GM12875 (cell line): Measurements from ENCODE around the gene LPCAT3.
A peak's percentile ranks its signal among the peaks of the same experiment; 100 is the strongest.

Experiments used
- H3K4me3 ChIP-seq: one replicate; pipeline ENCODE4 v1.5.1; 2011; ENCODE audit warnings: low read depth, low read length, control low read depth
- CTCF ChIP-seq: IDR thresholded peaks from 2 replicates; pipeline ENCODE4 v1.5.1; 2011; ENCODE audit warnings: low read depth, mild to moderate bottlenecking, control low read depth, inconsistent platforms, low read length, moderate library complexity, borderline replicate concordance; ENCODE audit not compliant: insufficient read depth

LPCAT3 gene, protein sequence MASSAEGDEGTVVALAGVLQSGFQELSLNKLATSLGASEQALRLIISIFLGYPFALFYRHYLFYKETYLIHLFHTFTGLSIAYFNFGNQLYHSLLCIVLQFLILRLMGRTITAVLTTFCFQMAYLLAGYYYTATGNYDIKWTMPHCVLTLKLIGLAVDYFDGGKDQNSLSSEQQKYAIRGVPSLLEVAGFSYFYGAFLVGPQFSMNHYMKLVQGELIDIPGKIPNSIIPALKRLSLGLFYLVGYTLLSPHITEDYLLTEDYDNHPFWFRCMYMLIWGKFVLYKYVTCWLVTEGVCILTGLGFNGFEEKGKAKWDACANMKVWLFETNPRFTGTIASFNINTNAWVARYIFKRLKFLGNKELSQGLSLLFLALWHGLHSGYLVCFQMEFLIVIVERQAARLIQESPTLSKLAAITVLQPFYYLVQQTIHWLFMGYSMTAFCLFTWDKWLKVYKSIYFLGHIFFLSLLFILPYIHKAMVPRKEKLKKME

DNA sequence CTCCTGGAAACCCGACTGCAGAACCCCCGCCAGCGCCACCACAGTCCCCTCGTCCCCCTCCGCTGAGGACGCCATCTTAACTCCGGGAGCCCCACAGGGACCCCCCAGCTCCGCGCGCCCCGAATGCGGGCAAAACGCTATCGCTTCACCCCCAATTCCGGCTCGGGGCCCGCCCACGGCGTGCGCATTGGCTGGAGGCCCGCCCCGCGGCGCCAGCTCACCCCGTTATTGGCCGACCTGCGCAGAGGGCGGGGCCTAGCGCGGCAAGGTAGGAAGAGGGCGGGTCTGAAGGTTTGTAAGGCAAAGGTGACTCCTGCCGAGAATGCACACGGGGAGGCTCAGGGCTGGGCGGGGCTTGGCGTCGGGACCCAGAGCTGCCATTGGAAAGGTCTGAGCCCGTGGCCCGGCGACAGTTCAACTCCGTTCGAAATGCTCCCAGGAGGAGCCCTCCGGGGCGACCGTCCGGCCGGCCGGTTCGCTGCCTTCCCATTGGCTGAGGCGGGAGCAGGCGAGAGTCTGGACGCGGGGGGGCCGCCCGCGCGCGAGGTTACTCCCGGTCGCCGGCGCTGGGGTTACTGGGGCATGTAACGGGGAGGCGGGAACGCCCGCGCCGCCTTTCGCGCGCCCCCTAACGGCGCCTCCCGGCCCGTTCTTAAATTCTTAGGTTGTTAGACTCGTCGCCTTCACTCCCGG is at the start of gene LPCAT3:
Gene LPCAT3 (minus strand): TSS at position 127 of the 693 bp plus-strand sequence. CDS start 52 bp downstream, at position 75.
- H3K4me3 ChIP-seq = peak within 1 kb of the TSS; percentile 71

DNA sequence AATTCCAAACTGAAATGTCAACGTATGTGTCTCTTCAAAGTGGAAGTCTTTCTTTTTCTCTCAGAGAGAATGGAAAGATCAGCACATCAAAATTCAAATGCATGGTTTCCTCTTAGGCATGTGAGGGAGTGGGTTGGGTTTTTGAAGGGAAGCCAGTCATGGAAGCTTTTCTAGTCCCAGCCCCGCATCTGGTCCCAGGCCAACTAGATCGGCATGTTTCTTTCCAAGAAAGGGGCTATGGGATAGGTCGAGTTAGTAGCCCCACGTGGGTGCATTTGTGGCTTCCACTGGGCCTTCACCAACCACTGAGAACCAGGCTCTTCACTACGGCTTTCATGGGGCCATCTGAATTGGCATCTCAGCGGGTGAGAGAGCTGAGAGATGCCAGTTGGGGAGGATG is 48.8 kb upstream of the LPCAT3 start:
- no peak overlapping the region for H3K4me3 ChIP-seq
- no peak for TF ChIP-seq CTCF

More for the DNA sequence above, at the start of gene LPCAT3:
- TF ChIP-seq CTCF = peak; percentile 92

DNA sequence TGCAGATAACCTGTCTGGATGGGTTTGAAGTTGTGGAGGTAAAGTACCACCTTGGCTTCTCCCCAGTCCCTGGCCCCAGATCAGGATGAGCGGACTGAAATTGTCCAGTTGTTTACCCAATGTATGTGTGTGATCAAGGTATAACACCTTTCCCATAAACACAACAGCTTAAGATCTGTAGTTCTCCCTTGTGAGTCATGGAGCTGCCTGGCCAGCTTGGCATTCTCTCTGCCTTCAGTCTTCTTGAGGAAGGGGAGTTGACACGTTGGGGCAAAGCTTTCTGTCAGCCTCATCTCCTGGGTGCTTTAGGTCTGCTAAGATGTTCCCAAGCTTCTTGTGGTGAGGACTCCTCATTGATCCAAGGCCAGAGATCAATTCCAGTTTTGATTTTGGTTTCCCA is 48.3 kb upstream of the LPCAT3 start:
- no peak overlapping the region for H3K4me3 ChIP-seq
- TF ChIP-seq CTCF = no peak

DNA sequence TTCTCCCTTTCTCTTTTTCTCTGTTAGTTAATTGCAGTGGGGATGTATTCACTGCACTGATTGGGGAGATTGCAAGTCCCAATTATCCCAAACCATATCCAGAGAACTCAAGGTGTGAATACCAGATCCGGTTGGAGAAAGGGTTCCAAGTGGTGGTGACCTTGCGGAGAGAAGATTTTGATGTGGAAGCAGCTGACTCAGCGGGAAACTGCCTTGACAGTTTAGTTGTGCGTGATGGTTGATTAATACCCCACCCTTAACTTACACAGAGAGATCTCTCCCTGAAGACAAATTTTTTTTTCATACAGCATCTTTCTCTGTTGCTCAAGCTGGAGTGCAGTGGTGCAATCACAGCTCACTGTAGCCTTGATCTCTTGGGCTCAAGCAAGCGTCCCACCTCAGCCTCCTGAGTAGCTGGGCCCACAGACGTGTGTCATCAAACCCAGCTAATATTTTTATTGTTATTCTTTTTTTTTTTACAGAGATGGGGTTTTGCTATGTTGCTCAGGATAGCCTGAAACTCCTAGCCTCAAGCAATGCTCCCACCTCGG is 46.9 kb upstream of the LPCAT3 start:
- no peak for TF ChIP-seq CTCF
- H3K4me3 ChIP-seq = no peak overlapping the region

DNA sequence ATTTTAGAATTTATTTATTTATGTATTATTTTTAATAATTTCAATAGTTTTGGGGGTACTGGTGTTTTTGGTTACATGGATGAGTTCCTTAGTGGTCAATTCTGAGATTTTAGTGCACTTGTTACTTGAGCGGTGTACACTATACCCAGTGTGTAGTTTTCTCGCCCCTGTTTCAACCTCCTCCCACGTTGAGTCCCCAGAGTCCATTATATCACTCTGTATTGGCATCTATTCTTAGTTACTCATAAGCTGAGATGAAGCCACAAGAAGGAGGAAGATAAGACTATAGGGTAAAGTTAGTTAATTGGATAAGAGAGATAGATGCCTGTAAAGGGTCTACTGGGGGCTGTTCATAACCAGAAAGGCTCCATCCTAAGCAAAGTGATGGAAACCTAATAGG is 46.2 kb upstream of the LPCAT3 start:
- H3K4me3 ChIP-seq = no peak overlapping the region
- TF ChIP-seq CTCF = no peak

DNA sequence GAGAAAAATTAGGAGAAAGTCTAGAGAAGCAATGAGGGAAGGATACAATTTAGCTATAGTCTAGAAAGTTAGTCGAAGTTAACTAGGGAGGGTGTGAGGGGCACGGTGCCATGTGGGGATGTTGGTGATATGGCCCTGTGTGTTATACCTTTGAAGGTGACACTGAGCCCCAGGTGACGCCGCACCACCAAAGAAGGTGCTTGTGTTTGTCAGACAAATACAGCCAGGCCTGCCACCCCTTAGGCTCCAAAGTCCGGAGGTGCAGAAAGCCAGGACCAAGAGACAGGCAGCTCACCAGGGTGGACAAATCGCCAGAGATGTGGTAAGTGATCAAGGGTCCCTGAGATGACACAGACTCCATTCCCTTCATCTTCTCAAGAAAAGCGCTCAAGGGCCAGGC is 43.3 kb upstream of the LPCAT3 start:
- H3K4me3 ChIP-seq = no peak overlapping the region
- no peak for TF ChIP-seq CTCF

DNA sequence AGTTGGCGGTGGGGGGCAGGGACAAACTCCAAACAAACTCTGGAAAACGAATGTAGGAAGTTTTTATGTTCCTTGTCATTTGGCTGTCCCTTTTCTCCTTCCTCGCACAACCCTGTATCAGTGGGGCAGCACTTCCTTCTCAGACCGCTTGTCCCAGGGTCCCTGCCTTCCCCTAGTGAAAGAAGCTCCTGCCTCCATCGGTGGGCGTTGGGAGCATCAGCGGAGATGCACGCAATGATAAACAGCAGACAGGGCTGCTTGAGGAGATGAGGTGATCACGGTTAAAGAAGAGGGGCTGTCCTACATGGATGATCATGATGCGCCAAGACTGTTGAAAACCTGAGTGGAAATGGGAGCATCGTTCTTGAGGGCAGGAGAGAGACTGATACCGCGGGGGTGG is 42.9 kb upstream of the LPCAT3 start:
- TF ChIP-seq CTCF = no peak
- no peak overlapping the region for H3K4me3 ChIP-seq
